Astrocyte (in vitro differentiated cells and primary cell): ENCODE results near the gene SLC25A33.

Experiments used
- EZH2 ChIP-seq: IDR thresholded peaks from 2 replicates; pipeline ENCODE4 v1.6.1; 2012; ENCODE audit warnings: mild to moderate bottlenecking, low read length, inconsistent platforms; ENCODE audit not compliant: insufficient read depth
- TF ChIP-seq, protein P1 (sequence below): IDR thresholded peaks from 2 replicates; pipeline ENCODE4 v1.5.1; 2011; ENCODE audit warnings: low read depth, mild to moderate bottlenecking, inconsistent platforms, low read length, moderate library complexity; ENCODE audit not compliant: insufficient read depth

DNA sequence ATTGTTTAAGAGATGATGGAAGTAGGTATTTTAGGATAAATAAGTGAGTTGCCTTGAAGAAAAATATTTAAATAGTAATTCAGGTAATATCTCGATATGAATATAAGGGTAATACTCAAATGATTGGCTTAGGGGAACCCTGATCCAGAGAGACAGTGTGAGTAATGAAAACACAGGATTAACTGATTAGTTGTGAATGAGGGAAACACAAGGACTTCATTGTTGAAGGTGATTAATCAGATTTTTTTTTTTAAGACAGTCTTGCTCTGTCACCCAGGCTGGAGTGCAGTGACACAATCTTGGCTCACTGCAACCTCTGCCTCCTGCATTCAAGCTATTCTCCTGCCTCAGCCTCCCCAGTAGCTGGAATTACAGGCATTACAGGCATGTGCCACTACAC lies 12.7 kb downstream of the SLC25A33 start:
- no peak for TF ChIP-seq EZH2
- TF ChIP-seq, protein P1, sequence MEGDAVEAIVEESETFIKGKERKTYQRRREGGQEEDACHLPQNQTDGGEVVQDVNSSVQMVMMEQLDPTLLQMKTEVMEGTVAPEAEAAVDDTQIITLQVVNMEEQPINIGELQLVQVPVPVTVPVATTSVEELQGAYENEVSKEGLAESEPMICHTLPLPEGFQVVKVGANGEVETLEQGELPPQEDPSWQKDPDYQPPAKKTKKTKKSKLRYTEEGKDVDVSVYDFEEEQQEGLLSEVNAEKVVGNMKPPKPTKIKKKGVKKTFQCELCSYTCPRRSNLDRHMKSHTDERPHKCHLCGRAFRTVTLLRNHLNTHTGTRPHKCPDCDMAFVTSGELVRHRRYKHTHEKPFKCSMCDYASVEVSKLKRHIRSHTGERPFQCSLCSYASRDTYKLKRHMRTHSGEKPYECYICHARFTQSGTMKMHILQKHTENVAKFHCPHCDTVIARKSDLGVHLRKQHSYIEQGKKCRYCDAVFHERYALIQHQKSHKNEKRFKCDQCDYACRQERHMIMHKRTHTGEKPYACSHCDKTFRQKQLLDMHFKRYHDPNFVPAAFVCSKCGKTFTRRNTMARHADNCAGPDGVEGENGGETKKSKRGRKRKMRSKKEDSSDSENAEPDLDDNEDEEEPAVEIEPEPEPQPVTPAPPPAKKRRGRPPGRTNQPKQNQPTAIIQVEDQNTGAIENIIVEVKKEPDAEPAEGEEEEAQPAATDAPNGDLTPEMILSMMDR = no peak
